ENCODE data around the gene DHRS4. TPM values are rescaled to one million over a fixed set of nuclear protein-coding genes. Genes with fewer than 3 reads are reported as not detected.

DHRS4 gene
- total RNA-seq, 4 donors from 2014 or later = 42.0 to 60.7 (median 45.8) TPM

DNA sequence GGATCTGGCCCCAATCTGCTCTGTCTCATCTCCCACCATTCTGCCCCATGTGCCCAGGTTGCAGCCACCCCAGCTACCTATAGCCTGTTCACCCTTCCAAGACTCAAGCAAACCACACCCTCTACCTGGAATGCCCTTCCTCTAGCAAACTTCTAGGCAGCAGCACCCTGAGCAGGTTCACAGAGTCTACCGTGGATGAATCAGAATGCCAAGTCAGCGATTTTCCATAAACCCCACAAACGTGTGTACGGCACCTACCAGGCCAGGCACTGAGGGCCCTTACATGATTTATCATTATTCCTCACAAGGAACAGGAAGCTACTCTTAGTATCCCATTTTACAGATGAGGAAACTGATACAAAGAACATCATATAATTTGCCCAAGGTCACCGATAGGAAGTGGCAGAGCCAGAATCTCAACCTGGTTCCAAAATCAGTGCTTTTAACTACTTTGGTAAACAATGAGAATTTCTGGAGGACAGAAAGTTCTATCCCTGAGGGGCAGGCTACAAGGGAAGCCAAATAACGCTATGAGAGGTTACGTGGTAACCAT lies 28.0 kb upstream of the DHRS4 start:
- TF ChIP-seq, protein P1, sequence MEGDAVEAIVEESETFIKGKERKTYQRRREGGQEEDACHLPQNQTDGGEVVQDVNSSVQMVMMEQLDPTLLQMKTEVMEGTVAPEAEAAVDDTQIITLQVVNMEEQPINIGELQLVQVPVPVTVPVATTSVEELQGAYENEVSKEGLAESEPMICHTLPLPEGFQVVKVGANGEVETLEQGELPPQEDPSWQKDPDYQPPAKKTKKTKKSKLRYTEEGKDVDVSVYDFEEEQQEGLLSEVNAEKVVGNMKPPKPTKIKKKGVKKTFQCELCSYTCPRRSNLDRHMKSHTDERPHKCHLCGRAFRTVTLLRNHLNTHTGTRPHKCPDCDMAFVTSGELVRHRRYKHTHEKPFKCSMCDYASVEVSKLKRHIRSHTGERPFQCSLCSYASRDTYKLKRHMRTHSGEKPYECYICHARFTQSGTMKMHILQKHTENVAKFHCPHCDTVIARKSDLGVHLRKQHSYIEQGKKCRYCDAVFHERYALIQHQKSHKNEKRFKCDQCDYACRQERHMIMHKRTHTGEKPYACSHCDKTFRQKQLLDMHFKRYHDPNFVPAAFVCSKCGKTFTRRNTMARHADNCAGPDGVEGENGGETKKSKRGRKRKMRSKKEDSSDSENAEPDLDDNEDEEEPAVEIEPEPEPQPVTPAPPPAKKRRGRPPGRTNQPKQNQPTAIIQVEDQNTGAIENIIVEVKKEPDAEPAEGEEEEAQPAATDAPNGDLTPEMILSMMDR (IDR thresholded peaks at IDR 0.05; ENCODE audit: low read depth) = no peak

DNA sequence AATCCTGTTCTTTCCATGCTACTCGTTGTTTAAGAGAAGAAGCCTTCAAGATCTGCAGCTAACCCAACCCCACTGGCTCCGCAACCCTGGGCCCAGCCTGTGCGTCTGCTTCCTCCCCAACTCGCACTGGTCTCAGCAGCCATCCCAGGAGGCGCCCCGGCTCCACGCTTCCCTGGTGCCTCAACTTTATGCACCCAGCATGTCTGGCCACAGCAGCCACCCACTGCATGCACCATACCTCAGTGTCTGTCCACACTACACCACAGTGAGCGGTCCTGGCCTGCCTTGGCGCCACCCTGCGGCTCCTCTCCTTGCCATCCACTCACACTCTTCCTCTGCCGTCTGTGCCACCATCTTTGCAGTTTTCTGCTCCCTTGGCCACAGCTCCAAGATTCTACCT lies 27.0 kb upstream of the DHRS4 start:
- TF ChIP-seq, protein P1 (IDR thresholded peaks at IDR 0.05; ENCODE audit: low read depth) = no peak

DNA sequence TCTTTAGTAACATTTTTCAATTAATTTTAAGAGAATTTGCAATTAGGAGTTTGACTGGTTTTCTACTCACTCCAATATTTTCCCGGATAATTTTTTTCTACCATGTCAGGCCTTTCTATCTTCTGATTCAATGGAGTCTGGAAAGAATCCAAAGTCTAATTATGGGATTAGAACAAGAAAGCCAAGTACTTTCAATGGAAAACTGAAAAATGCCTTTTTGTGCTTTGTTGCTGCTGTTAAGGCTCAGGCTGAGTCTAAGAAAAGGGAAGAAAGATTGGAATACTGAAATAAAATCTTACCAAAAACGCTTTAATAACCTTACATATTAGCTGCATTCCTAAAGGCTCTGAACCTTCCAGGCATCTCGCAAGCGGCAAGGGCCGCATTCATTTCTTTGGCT lies 24.4 kb upstream of the DHRS4 start:
- TF ChIP-seq, protein P1 (IDR thresholded peaks at IDR 0.05; ENCODE audit: low read depth) = no peak

DNA sequence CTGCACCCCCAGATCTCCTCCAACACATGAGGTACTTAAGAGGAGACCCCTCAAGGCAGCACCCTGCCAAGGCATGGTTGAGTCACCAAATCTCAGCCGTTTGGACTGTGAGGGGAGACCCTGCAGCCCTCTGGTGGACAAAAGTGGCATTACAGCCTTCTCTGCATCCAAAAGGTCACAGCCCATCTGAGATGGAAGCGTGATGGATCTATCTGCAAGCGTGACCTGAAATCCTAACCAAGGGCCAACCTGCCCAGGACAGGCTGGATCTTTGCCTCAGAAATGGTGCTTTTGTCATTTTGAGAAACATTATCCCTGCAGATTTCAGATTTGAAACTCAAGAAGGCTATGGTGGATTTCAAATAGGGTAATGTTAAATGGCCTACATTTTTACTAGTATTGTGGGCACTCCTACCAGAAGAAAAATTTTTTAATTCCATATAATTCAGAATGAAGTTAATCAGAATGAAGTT lies 23.7 kb upstream of the DHRS4 start:
- TF ChIP-seq, protein P1 (IDR thresholded peaks at IDR 0.05; ENCODE audit: low read depth) = no peak

DNA sequence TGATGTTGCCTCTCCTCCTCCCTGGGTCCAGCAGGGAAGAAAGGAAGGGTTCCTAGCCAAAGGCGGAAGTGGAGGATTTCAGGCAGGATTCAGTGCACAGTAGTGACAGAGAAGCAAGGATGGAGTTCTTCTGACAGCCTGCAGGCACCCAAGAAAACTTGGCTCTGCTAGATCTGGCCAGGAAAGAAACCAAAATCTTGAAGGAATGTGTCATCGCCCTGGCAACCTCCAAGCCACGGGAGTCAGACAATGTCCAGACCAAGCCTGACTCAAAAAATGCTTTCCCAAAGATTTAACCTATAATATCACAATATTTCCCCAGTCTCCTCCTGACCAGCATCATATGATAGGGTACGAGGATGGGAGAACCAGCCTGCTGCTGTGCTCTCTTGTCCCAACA lies 22.8 kb upstream of the DHRS4 start:
- TF ChIP-seq, protein P1 (IDR thresholded peaks at IDR 0.05; ENCODE audit: low read depth) = no peak

DNA sequence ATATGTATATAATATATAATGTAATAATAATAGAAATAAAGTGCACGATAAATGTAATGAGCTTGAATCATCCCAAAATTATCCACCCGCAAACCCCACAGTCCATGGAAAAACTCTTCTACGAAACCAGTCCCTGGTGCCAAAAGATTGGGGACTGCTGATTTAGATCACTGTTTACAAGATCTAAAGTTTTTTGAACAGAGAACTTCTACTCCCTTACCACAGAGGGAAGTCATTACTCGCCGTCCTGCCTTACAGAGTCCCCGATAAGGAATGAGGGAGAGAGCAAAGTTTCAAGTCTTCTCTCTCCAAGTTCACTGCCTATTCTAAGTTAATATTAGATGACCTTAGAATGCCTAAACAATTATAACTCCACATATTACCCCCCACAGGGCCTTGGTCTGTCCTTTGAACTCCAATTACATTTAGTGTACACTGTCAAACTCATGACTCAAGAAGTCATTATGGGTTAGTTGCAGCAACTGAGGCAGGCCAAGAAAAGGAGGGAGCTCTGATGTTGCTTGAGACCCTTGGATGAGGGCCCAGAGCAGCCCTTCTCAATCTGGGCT lies 21.8 kb upstream of the DHRS4 start:
- TF ChIP-seq, protein P1 (IDR thresholded peaks at IDR 0.05; ENCODE audit: low read depth) = no peak

DNA sequence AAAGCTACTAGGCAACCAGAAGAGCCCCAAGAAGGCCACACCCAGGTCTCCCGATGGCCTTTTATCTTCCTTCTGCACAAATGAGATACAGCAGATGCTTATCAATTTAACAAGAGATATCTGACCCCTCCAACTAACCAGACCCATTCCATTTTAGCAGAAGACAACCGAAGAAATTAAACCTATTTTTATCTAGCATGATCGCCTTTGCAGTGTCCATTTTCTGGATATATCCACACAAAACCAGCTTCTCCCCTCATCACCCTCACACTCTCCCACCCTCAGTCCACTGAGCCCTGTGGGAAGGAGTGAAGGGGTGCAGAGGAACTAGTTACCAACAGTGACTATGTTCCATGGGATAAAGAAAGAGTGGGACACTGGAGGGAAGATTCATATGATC lies 20.9 kb upstream of the DHRS4 start:
- TF ChIP-seq, protein P1 (IDR thresholded peaks at IDR 0.05; ENCODE audit: low read depth) = no peak
